RWPE2 (cell line): ENCODE measurements around the gene PRR23B.

Experiments
- ATAC-seq: fragments of 200-7000 bp; cut with Tn5 transposase; 3 replicates; pipeline ENCODE4 v1.9.1; 2021; ENCODE audit warnings: low read depth
- DNase-seq: peaks from one replicate; pipeline ENCODE4 v3.0.0-alpha.2; 2020; ENCODE audit warnings: low spot score
- H3K27ac ChIP-seq: fragments of 450-650 bp; 2 replicates; pipeline ENCODE4 v1.5.1; 2017; ENCODE audit warnings: mild to moderate bottlenecking; ENCODE audit not compliant: poor library complexity, severe bottlenecking
- H3K27me3 ChIP-seq: fragments of 250-450 bp; sonication (Bioruptor Pico); 2 replicates; pipeline ENCODE4 v1.5.1; 2021; ENCODE audit warnings: mild to moderate bottlenecking, moderate library complexity; ENCODE audit not compliant: insufficient read depth, poor library complexity, severe bottlenecking
- H3K36me3 ChIP-seq: fragments of 250-450 bp; sonication (Bioruptor Pico); 2 replicates; pipeline ENCODE4 v1.5.1; 2020; ENCODE audit warnings: low read depth, mild to moderate bottlenecking, moderate library complexity
- H3K4me1 ChIP-seq: fragments of 250-450 bp; sonication (Bioruptor Pico); 2 replicates; pipeline ENCODE4 v1.5.1; 2021; ENCODE audit warnings: mild to moderate bottlenecking, moderate library complexity; ENCODE audit not compliant: insufficient read depth, poor library complexity, severe bottlenecking
- H3K4me3 ChIP-seq: fragments of 250-450 bp; sonication (Bioruptor Pico); 2 replicates; pipeline ENCODE4 v1.5.1; 2021; ENCODE audit warnings: mild to moderate bottlenecking, moderate library complexity; ENCODE audit not compliant: severe bottlenecking
- H3K9me3 ChIP-seq: fragments of 250-450 bp; sonication (Bioruptor Pico); 2 replicates; pipeline ENCODE4 v1.5.1; 2021; ENCODE audit warnings: mild to moderate bottlenecking, moderate library complexity; ENCODE audit not compliant: severe bottlenecking
- TF ChIP-seq, protein P1 (sequence below): fragments of 450-650 bp; IDR thresholded peaks from one replicate; pipeline ENCODE4 v1.5.1; 2017; ENCODE audit warnings: mild to moderate bottlenecking, moderate library complexity; ENCODE audit not compliant: poor library complexity, severe bottlenecking

Gene PRR23B

DNA sequence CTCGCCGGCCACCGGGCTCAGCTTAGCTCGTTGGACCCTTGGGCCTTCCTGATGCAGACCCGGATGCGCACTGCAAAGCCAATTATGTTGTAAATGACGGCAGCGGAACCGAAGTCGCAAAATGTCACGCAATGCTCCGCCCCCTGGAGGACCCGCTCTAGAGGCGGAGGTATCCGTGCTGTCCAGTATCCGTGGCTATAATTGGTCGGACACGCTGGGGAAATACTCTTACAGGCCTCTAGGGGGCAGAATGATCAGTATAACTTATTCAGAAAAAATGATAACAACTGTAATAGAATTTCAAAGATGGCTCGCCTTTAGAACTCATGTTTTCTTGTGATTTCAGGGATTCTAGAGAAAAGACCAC, at the start of gene PRR23B:
TSS of gene PRR23B (minus strand) at position 59 of the 367 bp plus-strand sequence. CDS start 265 bp downstream, outside the sequence.
- Histone ChIP-seq H3K9me3 (no peaks in the 10 kb centered on the region), H3K4me3 (no peak within 1 kb of the TSS), H3K36me3 (no peaks in the 10 kb centered on the region), H3K4me1 (no peaks in the 10 kb centered on the region), H3K27me3 (no peaks in the 10 kb centered on the region), H3K27ac (no peak within 1 kb of the TSS)
- TF ChIP-seq, protein P1, sequence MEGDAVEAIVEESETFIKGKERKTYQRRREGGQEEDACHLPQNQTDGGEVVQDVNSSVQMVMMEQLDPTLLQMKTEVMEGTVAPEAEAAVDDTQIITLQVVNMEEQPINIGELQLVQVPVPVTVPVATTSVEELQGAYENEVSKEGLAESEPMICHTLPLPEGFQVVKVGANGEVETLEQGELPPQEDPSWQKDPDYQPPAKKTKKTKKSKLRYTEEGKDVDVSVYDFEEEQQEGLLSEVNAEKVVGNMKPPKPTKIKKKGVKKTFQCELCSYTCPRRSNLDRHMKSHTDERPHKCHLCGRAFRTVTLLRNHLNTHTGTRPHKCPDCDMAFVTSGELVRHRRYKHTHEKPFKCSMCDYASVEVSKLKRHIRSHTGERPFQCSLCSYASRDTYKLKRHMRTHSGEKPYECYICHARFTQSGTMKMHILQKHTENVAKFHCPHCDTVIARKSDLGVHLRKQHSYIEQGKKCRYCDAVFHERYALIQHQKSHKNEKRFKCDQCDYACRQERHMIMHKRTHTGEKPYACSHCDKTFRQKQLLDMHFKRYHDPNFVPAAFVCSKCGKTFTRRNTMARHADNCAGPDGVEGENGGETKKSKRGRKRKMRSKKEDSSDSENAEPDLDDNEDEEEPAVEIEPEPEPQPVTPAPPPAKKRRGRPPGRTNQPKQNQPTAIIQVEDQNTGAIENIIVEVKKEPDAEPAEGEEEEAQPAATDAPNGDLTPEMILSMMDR: peak; percentile 17
- ATAC-seq (no peak), DNase-seq (no peak)

DNA sequence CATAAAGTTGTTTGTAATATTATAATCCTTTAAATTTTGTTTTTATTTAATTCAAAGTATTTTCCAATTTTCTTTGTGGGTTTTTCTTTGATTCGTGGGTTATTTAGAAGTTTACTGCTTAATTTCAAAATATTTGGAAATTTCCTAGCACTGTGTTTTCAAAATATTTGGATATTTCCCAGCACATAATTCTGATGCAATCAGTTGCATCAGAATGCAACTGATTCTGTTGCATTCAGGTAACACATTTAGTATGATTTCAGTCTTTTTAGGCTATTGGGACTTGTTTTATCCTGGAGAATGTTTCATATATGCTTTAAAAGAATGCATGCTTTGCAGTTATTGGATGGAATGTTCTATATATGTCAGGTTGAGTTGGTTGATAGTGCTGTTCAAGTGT, 42.2 kb upstream of the PRR23B start:
- no peaks in the 10 kb centered on the region for H3K4me1 ChIP-seq
- no peak overlapping the region for H3K4me3 ChIP-seq
- H3K27me3 ChIP-seq: no peaks in the 10 kb centered on the region
- H3K27ac ChIP-seq: no peak overlapping the region
- ATAC-seq (no peak), DNase-seq (no peak)
- no peaks in the 10 kb centered on the region for H3K36me3 ChIP-seq
- TF ChIP-seq, protein P1: no peak
- H3K9me3 ChIP-seq: no peaks in the 10 kb centered on the region

DNA sequence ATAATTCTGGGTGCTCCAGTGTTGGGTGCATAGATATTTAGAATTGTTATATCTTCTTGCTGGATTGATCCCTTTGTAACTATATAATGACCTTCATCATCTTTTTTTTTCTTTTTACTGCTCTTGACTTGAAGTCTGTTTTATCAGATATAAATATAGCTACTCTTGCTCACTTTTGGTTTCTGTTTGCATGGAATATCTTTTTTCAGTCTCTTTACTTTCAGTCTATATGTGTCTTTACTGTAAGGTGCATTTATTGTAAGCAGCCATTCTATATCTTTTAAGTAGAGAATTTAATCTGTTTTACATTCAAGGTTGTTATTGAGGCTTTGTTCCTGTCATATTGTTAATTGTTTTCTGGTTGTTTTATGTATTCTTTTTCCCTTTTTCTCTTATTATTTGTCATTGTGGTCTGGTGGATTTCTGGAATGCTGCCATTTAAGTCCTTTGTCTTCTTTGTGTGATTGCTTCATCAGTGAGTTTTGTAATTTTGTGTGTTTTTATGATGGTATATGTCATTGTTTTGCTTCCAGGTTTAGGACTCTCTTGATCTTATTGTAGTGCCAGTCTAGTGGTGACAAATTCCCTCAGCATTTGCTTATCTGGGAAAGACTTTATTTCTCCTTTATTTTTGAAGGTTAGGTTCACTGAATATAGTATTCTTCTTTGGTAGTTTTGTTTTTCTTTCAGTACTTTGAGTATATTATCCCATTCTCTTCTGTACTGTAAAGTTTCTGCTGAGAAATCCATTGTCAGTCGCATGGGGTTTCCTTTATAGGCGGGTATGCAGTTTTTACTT, 32.3 kb upstream of the PRR23B start:
- no peaks in the 10 kb centered on the region for H3K9me3 ChIP-seq
- H3K4me3 ChIP-seq: no peak overlapping the region
- no peaks in the 10 kb centered on the region for H3K27me3 ChIP-seq
- ATAC-seq (no peak), DNase-seq (no peak)
- TF ChIP-seq, protein P1: no peak
- H3K27ac ChIP-seq: no peak overlapping the region
- H3K36me3 ChIP-seq: no peaks in the 10 kb centered on the region
- no peaks in the 10 kb centered on the region for H3K4me1 ChIP-seq

DNA sequence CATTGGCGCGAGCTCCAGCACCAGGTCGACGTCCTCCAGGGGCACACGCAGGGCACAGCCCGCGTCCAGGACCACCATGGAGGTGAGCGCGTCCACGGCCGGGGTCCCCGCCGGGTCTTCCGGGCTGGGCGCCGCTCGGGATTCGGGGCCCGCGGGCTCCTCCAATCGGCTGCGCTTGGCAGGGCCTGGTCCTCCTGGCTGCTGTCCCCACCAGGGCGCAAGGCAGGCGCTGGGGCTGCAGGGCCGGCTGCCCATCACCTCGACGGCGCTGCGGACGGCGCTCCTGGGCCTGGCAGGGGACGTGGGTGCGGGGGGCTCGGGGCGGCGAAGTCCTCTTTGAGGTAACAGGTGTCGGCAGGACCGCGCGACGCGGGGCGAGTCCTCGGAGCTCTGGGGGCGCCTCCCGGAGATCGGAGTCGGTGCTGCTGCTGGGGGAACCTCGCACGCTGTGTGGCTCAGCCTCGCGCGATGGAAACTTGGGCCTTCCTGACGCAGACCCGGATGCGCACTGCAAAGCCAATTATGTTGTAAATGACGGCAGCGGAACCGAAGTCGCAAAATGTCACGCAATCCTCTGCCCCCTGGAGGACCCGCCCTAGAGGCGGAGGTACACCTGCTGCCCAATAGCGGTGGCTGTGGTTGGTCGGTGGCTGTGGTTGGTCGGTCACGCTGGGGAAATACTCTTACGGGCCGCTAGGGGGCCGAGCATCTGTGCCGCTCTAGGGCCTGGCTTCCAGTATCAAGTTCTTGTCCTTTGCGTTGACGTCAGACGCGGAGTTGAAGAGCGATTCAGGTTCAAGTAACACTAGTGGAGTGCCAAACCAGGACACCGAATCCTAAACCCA, 23.9 kb upstream of the PRR23B start, which contains the start of gene PRR23C:
TSS of gene PRR23C (minus strand) at position 527 of the 845 bp plus-strand sequence. CDS start at position 255, 272 bp downstream.
- no peak within 1 kb of the TSS for H3K27ac ChIP-seq
- H3K4me1 ChIP-seq: no peaks in the 10 kb centered on the region
- TF ChIP-seq, protein P1: no peak
- H3K27me3 ChIP-seq: peaks cover 2% of the 10 kb centered on the region
- no peaks in the 10 kb centered on the region for H3K36me3 ChIP-seq
- ATAC-seq (no peak), DNase-seq (no peak)
- H3K4me3 ChIP-seq: no peak within 1 kb of the TSS
- H3K9me3 ChIP-seq: no peaks in the 10 kb centered on the region
